ENCODE data around the gene MYO16. TPM values are rescaled to one million over a fixed set of nuclear protein-coding genes. Genes with fewer than 3 reads are reported as not detected.

MYO16 gene
- total RNA-seq, 1 experiment from 2014 or later = not detected

- Histone ChIP-seq H4K91ac (ENCODE audit: insufficient read length, low read depth, low read length) (no peak overlapping the region), H3T11ph (ENCODE audit: low read length) (no peak overlapping the region), H4K20me1 (ENCODE audit: control insufficient read depth, insufficient read depth, insufficient read length) (no peaks in the 10 kb centered on the region), H3K23ac (ENCODE audit: insufficient read length, low read depth, low read length) (no peak overlapping the region), H3K27ac (ENCODE audit: insufficient read length, low read depth, low read length) (no peak overlapping the region), H3K56ac (ENCODE audit: insufficient read length, low read depth, low read length) (no peak overlapping the region), H4K5ac (ENCODE audit: insufficient read length, low read depth, low read length) (no peak overlapping the region), H3K9ac (ENCODE audit: extremely low read depth, insufficient read length, low read length) (no peak overlapping the region), H4K8ac (replicated peaks; ENCODE audit: insufficient read length, low read depth, low read length) (no peak overlapping the region), H2BK15ac (ENCODE audit: low read depth, low read length) (no peak overlapping the region), H2AK5ac (ENCODE audit: insufficient read length, low read length) (no peak overlapping the region), H3K9me3 (ENCODE audit: control insufficient read depth, low read depth, low read length) (no peaks in the 10 kb centered on the region), H2BK120ac (ENCODE audit: low read depth, low read length, poor library complexity, severe bottlenecking) (no peak overlapping the region), H3K4me1 (ENCODE audit: insufficient read depth, low read length) (no peaks in the 10 kb centered on the region), H3K14ac (ENCODE audit: insufficient read depth, low read length) (0 out of 2 replicates have a peak overlapping the region, but pooled peaks have one; percentile 76), H3K27me3 (ENCODE audit: insufficient read depth, low read length) (no peaks in the 10 kb centered on the region), H3K4ac (ENCODE audit: low read depth, low read length) (no peak overlapping the region), H3K23me2 (ENCODE audit: insufficient read length, low read depth, low read length, poor library complexity, severe bottlenecking) (no peaks in the 10 kb centered on the region), H2AFZ (ENCODE audit: low read length) (no peak overlapping the region), H2BK5ac (ENCODE audit: insufficient read length, low read length) (no peak overlapping the region), H2BK20ac (ENCODE audit: low read depth, low read length, poor library complexity, severe bottlenecking) (no peak overlapping the region), H3K4me2 (ENCODE audit: insufficient read depth, insufficient read length, low read length) (no peak overlapping the region), H3K79me2 (ENCODE audit: insufficient read depth, low read length) (no peaks in the 10 kb centered on the region; the same call in 1 of the 2 replicates), H2BK12ac (ENCODE audit: insufficient read length, low read depth, low read length) (no peak overlapping the region), H3K18ac (ENCODE audit: insufficient read length, low read depth, low read length) (peak overlapping the region; percentile 34), H3K79me1 (ENCODE audit: insufficient read depth, low read depth, low read length, poor library complexity, severe bottlenecking) (no peaks in the 10 kb centered on the region)
- peaks cover 0 to 6% (median 0%) of the 10 kb centered on the region in 3 experiments; a peak in 4 of 7 replicates for H3K36me3 Mint-ChIP-seq (ENCODE audit: insufficient read depth in 1 of 3, low read depth in 3 of 3)
- WGBS (ENCODE audit: extremely low coverage, insufficient read length, low lambda C conversion rate) = no CpG with 5 or more reads among the region's 22 CpGs
- H3K4me3 Mint-ChIP-seq = no peak overlapping the region
- TF ChIP-seq CTCF (conservative IDR thresholded peaks at IDR 0.05) = no peak
- peaks cover 3 to 6% of the 10 kb centered on the region in 2 experiments; a peak in 3 of 5 replicates for H3K9me3 Mint-ChIP-seq
- DNase-seq = no peak
- H3K4me1 Mint-ChIP-seq = peaks cover 2 to 6% of the 10 kb centered on the region in 2 experiments; a peak in 3 of 4 replicates
- 0 out of 7 replicates have a peak overlapping the region, but pooled peaks have one; percentile 35 to 62 (median 46) for H3K27ac Mint-ChIP-seq
- H3K27me3 Mint-ChIP-seq (ENCODE audit: low read depth) = peaks cover 2% of the 10 kb centered on the region; the same call in 1 of the 2 replicates
These were observed 459.2 kb downstream of the MYO16 start for GRCh38 chr13:109088624-109088917.
